ENCODE results near the gene KNSTRN.

GRCh38 chr15:40439461-40439959 is 57.0 kb downstream of the KNSTRN start:
- TF ChIP-seq, protein P1, sequence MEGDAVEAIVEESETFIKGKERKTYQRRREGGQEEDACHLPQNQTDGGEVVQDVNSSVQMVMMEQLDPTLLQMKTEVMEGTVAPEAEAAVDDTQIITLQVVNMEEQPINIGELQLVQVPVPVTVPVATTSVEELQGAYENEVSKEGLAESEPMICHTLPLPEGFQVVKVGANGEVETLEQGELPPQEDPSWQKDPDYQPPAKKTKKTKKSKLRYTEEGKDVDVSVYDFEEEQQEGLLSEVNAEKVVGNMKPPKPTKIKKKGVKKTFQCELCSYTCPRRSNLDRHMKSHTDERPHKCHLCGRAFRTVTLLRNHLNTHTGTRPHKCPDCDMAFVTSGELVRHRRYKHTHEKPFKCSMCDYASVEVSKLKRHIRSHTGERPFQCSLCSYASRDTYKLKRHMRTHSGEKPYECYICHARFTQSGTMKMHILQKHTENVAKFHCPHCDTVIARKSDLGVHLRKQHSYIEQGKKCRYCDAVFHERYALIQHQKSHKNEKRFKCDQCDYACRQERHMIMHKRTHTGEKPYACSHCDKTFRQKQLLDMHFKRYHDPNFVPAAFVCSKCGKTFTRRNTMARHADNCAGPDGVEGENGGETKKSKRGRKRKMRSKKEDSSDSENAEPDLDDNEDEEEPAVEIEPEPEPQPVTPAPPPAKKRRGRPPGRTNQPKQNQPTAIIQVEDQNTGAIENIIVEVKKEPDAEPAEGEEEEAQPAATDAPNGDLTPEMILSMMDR (IDR thresholded peaks at IDR 0.05), result no peak
- no peak for TF ChIP-seq POLR2A (IDR thresholded peaks at IDR 0.05)

Data from thyroid gland (tissue), 4 donors.